T-helper 2 cell treated with Interferon-gamma antibody and Interleukin-4, amounts not matched to agents 5 μg/mL and 100 μg/mL, for 36 hours (primary cell): ENCODE results near the gene BUB1B.
A peak's percentile ranks its signal among the peaks of the same experiment; 100 is the strongest.

Source experiments
- DNase-seq: peaks from one replicate; pipeline ENCODE4 v3.0.0; 2021; ENCODE audit warnings: low spot score
- H3K27ac Mint-ChIP-seq: one replicate; pipeline ENCODE4 v1.8.0; 2021; ENCODE audit warnings: mild to moderate bottlenecking, mixed read lengths
- H3K27me3 Mint-ChIP-seq: one replicate; pipeline ENCODE4 v1.8.0; 2021; ENCODE audit warnings: low read depth, mixed read lengths
- H3K36me3 Mint-ChIP-seq: one replicate; pipeline ENCODE4 v1.8.0; 2021; ENCODE audit warnings: low read depth, mixed read lengths
- H3K4me1 Mint-ChIP-seq: one replicate; pipeline ENCODE4 v1.8.0; 2021; ENCODE audit warnings: low read depth, mixed read lengths
- H3K4me3 Mint-ChIP-seq: one replicate; pipeline ENCODE4 v1.8.0; 2022; ENCODE audit warnings: mild to moderate bottlenecking, moderate library complexity, mixed read lengths
- H3K9me3 Mint-ChIP-seq: one replicate; pipeline ENCODE4 v1.8.0; 2021; ENCODE audit warnings: mixed read lengths

Gene BUB1B

DNA sequence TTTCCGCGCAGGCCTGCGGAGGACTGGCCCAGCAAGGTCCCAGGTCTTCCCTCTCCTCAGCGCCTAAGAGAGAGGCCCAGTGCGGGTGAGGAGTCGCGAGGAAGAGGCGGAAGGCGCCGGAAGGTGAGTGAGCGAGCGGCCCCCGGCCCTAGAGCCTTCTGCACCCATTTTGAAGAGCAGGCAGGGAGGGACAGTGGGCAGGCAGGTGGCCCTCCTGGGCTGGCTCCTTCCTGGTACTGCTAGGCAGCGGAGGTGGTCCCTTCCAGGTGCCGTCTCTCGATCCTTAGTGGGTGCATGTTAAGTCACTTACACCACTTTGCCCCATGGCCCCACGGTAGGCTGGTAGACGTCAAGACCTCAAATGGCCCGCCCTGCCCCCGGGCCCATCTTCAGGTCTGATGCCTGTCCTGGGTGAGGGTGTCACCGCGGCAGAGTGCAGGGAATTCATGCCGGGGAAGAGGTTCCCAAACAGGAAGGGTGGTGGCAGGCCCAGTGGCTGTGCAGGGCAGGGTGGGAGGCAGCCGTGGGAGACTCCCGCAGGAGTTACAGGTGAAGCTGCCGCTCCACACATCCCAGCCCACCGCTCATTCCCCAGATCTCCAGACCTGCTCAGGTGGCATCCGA, 92.4 kb downstream of the BUB1B start:
- Mint-ChIP-seq H3K36me3 (no peaks in the 10 kb centered on the region), H3K27ac (no peak overlapping the region), H3K4me1 (peaks cover 5% of the 10 kb centered on the region), H3K27me3 (peaks cover 38% of the 10 kb centered on the region), H3K4me3 (peak overlapping the region; percentile 80), H3K9me3 (no peaks in the 10 kb centered on the region)
- DNase-seq, result no peak

DNA sequence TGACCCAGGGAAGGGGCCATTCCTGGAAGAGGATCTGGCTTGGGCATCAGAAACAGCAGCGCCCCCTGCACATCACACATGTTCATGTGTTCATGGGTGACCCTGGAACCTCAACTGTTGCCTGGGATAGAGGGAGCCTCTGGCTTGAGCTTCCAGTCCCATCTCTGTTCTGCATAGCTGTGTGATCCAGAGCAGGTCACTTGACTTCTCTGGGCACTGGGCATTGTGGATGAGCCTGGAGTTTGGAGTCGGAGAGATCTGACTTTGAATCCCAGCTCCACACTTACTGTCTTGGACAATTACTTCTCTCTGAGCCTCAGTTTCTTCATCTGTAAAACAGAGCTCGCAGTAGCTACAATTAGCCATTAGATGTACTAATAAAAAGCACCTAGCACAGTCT, 93.6 kb downstream of the BUB1B start:
- Mint-ChIP-seq H3K36me3 (no peaks in the 10 kb centered on the region), H3K27me3 (peaks cover 38% of the 10 kb centered on the region), H3K9me3 (no peaks in the 10 kb centered on the region), H3K4me3 (no peak overlapping the region), H3K4me1 (peaks cover 5% of the 10 kb centered on the region), H3K27ac (no peak overlapping the region)
- DNase-seq, result no peak

DNA sequence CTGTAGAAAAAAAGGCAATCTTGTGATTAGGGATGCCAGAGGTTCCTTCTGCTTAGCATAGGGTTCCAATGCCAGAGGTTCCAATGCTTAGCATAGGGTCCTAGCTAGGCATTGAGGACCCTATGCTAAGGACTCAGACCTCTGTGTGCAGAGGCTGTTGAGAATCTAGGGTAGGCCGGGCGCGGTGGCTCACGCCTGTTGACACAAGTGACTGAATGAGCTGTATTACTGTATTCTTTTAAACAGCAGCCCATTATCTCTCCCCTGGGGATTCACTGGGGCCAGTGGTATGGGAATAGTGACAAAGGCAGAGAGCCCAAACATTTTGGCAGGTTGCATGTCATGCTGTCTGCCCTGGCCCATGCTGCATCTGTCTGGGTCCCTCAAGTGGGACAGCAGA, 94.2 kb downstream of the BUB1B start:
- no peaks in the 10 kb centered on the region for H3K9me3 Mint-ChIP-seq
- H3K4me1 Mint-ChIP-seq, result peaks cover 5% of the 10 kb centered on the region
- H3K4me3 Mint-ChIP-seq, result no peak overlapping the region
- no peaks in the 10 kb centered on the region for H3K36me3 Mint-ChIP-seq
- H3K27me3 Mint-ChIP-seq, result peaks cover 38% of the 10 kb centered on the region
- H3K27ac Mint-ChIP-seq, result no peak overlapping the region
- no peak for DNase-seq

DNA sequence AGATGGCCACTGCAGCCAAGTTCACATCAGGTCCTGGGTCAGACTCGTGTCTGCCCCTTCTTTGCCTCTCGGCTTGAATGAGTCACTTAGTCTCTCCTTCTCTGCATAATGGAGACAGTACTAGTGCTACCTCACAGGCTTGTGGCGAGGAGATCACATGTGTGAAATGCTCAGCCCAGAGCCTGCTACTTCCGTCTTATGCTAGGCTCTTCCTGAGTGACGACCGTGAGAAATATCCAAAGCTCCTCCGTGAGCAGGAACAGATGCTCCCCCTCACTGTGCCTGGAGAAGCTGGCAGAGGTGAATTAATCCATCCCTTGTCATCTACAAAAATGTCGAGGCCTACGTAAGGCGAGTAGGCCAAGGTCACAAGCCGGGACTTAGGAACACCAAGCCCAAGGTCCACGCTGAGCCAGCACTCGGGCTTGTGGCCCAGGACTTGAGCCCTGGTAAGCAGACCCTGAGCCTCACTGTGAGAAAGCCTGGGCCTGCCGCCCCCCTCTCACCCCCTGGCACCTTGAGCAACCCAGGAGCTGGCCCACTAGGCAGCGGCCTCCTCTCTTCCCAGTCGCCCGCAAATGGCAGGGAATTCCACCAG, 95.9 kb downstream of the BUB1B start:
- H3K36me3 Mint-ChIP-seq, result no peaks in the 10 kb centered on the region
- no peak overlapping the region for H3K4me3 Mint-ChIP-seq
- no peaks in the 10 kb centered on the region for H3K9me3 Mint-ChIP-seq
- peaks cover 27% of the 10 kb centered on the region for H3K27me3 Mint-ChIP-seq
- H3K27ac Mint-ChIP-seq, result no peak overlapping the region
- DNase-seq, result no peak
- peaks cover 5% of the 10 kb centered on the region for H3K4me1 Mint-ChIP-seq

DNA sequence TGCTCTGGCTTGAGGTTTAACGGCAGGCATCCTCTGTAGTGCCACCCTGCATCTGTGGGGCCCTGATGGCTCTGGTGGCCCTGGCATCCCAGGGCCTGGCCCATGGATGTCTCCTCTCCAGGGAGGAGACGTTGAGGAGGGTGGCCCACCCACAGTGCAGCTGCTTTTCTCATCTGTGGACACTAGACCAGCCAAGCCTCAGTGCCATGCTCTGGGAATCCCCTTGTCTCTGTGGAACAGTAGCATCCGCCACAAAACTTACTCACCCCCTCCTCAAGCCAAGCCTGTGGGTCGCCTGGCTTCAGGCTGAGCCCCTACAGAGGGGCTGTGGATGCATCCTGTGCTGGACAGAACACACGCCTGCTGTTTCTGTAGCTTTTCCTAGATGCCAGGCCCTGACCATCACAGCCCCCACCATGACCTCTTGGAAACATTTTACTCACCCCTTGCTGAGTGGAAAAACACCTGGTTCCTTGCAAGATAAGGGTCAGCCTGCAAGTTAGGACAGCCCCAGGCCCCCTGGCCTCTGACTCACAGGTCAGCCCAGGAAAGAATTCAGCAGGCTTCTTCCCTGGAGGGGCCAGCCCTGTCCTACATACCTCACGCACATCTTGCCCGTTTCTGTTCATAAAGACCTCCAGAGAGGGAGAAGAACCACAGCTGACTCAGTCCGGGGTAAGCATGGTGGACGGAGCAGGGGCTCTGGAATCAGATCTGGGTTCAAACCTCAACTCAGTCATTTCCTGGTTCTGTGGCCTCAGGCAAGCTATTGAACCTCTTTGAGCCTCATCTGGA, 97.0 kb downstream of the BUB1B start:
- Mint-ChIP-seq H3K4me1 (peaks cover 5% of the 10 kb centered on the region), H3K4me3 (no peak overlapping the region), H3K27me3 (peaks cover 27% of the 10 kb centered on the region), H3K27ac (no peak overlapping the region), H3K9me3 (no peaks in the 10 kb centered on the region), H3K36me3 (no peaks in the 10 kb centered on the region)
- DNase-seq, result no peak

DNA sequence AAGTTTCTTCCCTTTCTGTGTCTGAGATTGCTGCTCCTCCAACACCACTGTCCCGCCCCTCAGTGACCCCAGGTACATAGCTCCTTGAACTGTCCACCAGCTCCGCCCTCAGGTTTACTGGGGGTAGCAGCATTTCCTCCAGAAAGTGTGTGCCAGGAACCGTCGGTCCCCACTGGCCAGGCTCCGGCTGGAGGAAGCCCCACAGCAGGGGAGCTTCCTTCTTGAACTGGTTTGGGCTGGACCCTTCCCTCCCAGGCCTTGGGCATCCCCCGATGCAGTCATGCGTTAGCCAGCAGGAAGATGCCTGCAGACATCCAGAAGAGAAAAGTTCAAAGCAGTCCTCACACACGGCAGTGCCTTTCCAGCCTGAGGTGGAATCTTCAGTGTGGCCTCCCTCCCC, 97.7 kb downstream of the BUB1B start:
- DNase-seq, result no peak
- Mint-ChIP-seq H3K27me3 (peaks cover 27% of the 10 kb centered on the region), H3K27ac (no peak overlapping the region), H3K36me3 (no peaks in the 10 kb centered on the region), H3K4me3 (no peak overlapping the region), H3K9me3 (no peaks in the 10 kb centered on the region), H3K4me1 (peaks cover 2% of the 10 kb centered on the region)

DNA sequence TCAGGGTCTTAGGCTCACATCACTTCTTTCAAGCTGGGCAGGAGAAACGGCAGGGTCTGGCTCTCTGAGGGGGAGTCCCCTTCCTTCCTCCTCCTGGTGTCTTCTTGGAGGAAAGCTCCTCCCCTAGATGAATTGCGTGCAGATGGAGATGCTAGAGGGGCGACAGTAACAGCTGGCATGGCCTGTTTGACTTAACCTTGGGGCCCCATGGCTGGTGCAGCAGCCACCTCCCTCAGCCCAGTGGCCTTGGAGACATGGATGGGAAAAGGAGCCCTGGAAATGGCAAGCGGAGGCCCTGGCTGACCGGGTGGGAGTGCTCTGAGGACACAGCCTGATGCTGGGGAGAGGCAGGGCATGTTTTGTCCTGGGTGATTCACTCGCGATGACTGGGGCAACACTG, 98.2 kb downstream of the BUB1B start:
- H3K27me3 Mint-ChIP-seq, result peaks cover 24% of the 10 kb centered on the region
- H3K4me1 Mint-ChIP-seq, result no peaks in the 10 kb centered on the region
- H3K4me3 Mint-ChIP-seq, result no peak overlapping the region
- H3K27ac Mint-ChIP-seq, result no peak overlapping the region
- no peaks in the 10 kb centered on the region for H3K9me3 Mint-ChIP-seq
- no peak for DNase-seq
- H3K36me3 Mint-ChIP-seq, result no peaks in the 10 kb centered on the region

DNA sequence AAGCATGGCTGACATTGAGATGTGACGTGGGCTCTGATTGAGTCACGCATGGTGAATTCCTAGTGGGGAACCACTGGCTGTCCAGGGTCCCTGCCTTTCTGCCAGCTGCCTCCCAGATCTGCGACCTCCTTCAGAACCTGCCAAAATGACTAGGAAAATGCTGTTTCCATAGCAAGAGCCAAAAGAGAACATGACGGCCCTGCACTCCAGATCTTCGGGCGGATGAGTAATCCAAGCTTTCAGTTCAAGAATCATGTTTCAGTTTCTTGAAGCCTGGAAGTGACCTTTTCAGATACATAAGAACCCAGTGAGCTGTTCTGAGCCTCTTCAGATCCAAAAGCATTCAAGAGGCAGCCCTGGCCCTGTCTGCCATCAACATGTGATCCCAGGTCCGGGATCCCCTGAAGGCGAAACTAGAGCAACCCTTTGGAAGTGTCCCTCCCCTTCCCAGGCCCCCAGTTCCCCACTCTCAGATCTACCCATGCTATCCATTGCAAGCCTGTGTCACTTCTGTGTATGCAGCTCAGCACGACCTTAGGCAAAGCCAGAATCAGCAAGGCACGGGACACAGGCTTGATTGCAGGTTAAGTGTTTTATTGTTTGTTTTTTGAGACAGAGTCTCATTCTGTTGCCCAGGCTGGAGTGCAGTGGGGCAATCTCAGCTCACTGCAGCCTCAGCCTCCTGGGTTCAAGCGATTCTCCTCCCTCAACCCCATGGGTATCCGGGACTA, 102.3 kb downstream of the BUB1B start:
- H3K27me3 Mint-ChIP-seq, result peaks cover 16% of the 10 kb centered on the region
- no peak overlapping the region for H3K4me3 Mint-ChIP-seq
- no peak overlapping the region for H3K27ac Mint-ChIP-seq
- H3K4me1 Mint-ChIP-seq, result no peaks in the 10 kb centered on the region
- DNase-seq, result no peak
- H3K9me3 Mint-ChIP-seq, result no peaks in the 10 kb centered on the region
- no peaks in the 10 kb centered on the region for H3K36me3 Mint-ChIP-seq

DNA sequence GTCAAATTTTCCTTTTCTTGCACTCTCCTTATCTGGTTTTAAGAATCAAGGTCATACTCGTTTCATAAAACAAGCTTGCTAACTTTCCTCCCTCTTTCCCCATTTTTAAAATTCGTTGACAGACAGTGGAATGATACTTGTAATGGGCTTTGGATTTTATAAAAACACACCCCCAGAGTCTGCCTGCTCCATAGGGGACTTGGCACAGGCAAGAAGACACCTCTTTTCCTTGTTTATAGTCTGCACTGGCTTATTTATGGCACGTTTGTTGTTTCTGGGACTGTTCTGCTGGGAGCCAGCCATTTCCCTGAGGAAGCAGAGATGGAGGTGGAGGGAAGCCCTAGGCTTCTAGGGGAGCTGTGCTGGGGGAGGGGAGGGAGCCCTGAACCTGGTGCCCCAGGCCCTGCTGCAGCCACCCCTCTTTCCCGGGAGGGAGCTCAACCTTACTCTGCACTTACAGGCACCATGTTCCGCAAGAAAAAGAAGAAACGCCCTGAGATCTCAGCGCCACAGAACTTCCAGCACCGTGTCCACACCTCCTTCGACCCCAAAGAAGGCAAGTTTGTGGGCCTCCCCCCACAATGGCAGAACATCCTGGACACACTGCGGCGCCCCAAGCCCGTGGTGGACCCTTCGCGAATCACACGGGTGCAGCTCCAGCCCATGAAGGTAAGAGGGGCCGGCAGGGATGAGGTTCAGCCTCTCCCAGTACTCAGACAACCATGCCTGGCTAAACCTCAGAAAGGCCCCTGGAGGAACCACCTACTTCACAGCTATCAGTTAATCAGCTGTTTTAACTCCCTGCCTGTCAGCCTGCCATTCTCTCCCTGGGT, 103.7 kb downstream of the BUB1B start:
- Mint-ChIP-seq H3K27ac (no peak overlapping the region), H3K4me3 (no peak overlapping the region)

DNA sequence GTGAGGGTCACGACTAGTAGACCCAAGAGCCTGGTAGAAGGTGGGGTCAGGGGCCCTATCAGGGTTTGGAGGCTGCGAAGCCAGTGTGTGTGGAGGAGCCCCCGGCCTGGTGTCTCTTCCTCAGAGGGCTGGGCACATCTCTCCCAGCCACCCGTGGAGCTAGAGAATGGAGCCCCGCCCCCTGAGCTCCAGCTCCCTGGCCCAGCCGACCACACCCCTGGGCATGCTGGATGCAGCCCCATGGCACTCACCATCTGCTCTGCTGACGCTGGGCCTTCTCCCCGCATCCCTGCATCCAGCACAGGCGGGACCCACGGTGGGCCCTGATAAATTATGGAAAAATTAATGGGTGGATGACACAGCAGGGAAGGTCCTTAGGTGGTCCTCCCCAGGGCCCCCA, 104.5 kb downstream of the BUB1B start:
- H3K4me3 Mint-ChIP-seq, result no peak overlapping the region
- H3K27ac Mint-ChIP-seq, result no peak overlapping the region
- H3K27me3 Mint-ChIP-seq, result peaks cover 16% of the 10 kb centered on the region
- H3K4me1 Mint-ChIP-seq, result no peaks in the 10 kb centered on the region
- H3K36me3 Mint-ChIP-seq, result no peaks in the 10 kb centered on the region
- H3K9me3 Mint-ChIP-seq, result no peaks in the 10 kb centered on the region
- no peak for DNase-seq

More for the DNA sequence above, 103.7 kb downstream of the BUB1B start:
- H3K9me3 Mint-ChIP-seq, result no peaks in the 10 kb centered on the region
- H3K27me3 Mint-ChIP-seq, result peaks cover 16% of the 10 kb centered on the region
- no peak for DNase-seq
- no peaks in the 10 kb centered on the region for H3K36me3 Mint-ChIP-seq
- H3K4me1 Mint-ChIP-seq, result no peaks in the 10 kb centered on the region

DNA sequence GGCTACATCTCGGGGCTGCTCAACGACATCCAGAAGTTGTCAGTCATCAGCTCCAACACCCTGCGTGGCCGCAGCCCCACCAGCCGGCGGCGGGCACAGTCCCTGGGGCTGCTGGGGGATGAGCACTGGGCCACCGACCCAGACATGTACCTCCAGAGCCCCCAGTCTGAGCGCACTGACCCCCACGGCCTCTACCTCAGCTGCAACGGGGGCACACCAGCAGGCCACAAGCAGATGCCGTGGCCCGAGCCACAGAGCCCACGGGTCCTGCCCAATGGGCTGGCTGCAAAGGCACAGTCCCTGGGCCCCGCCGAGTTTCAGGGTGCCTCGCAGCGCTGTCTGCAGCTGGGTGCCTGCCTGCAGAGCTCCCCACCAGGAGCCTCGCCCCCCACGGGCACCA, 105.0 kb downstream of the BUB1B start:
- Mint-ChIP-seq H3K27me3 (peaks cover 16% of the 10 kb centered on the region), H3K4me1 (no peaks in the 10 kb centered on the region), H3K36me3 (no peaks in the 10 kb centered on the region), H3K4me3 (no peak overlapping the region), H3K27ac (no peak overlapping the region), H3K9me3 (no peaks in the 10 kb centered on the region)
- DNase-seq, result no peak

DNA sequence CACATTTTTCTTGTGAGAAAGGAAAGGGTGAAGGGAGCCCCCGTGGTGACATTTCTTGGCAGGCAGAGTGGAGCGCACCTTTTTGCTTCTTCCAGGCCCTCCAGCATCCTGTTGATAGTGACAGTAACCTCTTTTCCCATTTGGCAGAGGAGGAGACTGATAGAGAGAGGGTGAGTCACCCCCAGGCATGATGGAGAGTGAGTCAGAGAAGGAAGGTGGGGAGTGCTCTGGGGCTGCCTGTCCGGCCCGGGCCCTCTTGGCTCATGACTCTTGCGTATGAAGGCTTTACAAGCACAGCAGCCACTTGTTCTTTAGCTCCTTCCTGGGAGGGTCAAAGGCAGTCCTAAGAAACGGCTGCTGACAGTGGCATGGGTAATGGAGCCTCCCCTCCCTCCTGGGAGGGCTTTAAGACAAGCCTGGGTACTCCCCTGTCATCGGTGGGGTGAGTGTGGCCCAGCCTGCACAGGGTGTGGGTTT, 106.0 kb downstream of the BUB1B start:
- Mint-ChIP-seq H3K4me1 (no peaks in the 10 kb centered on the region), H3K4me3 (no peak overlapping the region), H3K27ac (no peak overlapping the region), H3K36me3 (no peaks in the 10 kb centered on the region), H3K27me3 (peaks cover 12% of the 10 kb centered on the region), H3K9me3 (no peaks in the 10 kb centered on the region)
- DNase-seq, result no peak

DNA sequence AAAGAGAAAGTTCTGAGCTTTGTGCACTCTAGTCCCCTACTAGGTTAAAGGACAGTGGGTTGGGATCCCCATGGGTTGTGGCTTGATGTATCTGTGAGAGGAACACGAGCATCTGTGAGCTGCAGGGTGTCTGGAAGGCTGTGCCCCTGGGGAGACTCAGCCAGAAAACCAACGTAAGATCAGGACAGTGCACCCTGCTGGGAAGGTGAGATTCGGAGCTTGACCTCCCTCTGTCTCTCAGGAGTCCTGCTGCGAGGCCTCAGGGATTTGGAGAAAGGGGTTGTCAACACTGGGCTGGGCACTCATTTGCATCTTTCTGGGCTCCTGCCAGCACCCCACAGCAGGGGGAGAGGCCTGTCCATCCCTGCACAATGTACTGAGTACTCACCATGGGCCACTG, 106.8 kb downstream of the BUB1B start:
- no peaks in the 10 kb centered on the region for H3K4me1 Mint-ChIP-seq
- H3K36me3 Mint-ChIP-seq, result no peaks in the 10 kb centered on the region
- H3K27me3 Mint-ChIP-seq, result peaks cover 9% of the 10 kb centered on the region
- no peak overlapping the region for H3K27ac Mint-ChIP-seq
- no peak for DNase-seq
- H3K9me3 Mint-ChIP-seq, result no peaks in the 10 kb centered on the region
- H3K4me3 Mint-ChIP-seq, result no peak overlapping the region
